Prostate gland (tissue), 2 donors: Measurements from ENCODE around the gene MTHFR.

Experiments used
- POLR2A ChIP-seq: fragments of 450-650 bp; IDR thresholded peaks from one replicate; pipeline ENCODE4 v1.6.1; 2016; ENCODE audit warnings: antibody characterized with exemption, mild to moderate bottlenecking
- POLR2AphosphoS5 ChIP-seq: sonication (generic); formaldehyde crosslinking; IDR thresholded peaks from one replicate; pipeline ENCODE4 v1.6.1; 2017; ENCODE audit warnings: antibody characterized with exemption
- TF ChIP-seq, protein P1 (sequence below), 4 experiments: fragments of 200-600 bp in 2 of 4; fragments of 450-650 bp in 2 of 4; sonication (generic) in 2 of 4; IDR thresholded peaks; 1 replicate in 3 of 4; 2 replicates in 1 of 4; pipeline ENCODE4 v1.5.1; 2016 to 2019; ENCODE audit warnings: antibody characterized with exemption in 4 of 4, mild to moderate bottlenecking in 2 of 4, moderate library complexity in 2 of 4

DNA sequence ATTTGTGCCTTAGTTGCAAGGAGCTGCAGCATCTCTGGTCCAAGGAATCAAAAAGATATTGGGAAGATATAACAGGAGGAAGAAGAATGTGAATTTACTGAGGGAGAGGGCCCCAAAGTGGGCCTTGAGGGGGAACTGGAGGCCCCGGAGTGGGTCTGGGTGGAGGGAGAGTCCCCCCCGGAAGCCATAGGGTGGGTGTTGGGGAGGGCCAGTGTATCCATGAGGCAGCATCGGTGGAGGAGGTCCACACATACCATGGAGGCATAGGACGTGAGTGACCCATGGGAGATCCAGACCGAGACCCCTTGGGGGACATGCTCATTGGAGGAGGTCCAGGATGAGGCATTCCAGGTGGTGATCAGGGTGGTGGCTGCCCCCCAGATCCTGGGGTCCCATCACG, 44.5 kb downstream of the MTHFR start:
- TF ChIP-seq POLR2A: no peak
- TF ChIP-seq POLR2AphosphoS5: no peak
- TF ChIP-seq, protein P1, sequence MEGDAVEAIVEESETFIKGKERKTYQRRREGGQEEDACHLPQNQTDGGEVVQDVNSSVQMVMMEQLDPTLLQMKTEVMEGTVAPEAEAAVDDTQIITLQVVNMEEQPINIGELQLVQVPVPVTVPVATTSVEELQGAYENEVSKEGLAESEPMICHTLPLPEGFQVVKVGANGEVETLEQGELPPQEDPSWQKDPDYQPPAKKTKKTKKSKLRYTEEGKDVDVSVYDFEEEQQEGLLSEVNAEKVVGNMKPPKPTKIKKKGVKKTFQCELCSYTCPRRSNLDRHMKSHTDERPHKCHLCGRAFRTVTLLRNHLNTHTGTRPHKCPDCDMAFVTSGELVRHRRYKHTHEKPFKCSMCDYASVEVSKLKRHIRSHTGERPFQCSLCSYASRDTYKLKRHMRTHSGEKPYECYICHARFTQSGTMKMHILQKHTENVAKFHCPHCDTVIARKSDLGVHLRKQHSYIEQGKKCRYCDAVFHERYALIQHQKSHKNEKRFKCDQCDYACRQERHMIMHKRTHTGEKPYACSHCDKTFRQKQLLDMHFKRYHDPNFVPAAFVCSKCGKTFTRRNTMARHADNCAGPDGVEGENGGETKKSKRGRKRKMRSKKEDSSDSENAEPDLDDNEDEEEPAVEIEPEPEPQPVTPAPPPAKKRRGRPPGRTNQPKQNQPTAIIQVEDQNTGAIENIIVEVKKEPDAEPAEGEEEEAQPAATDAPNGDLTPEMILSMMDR (IDR thresholded peaks at IDR 0.05): no peak
